WTC11 (cell line): Measurements from ENCODE around the gene PARVB.

Experiments
- CBFB ChIP-seq: sonication (generic); formaldehyde crosslinking; IDR thresholded peaks from 2 replicates; pipeline ENCODE4 v1.8.1; 2022; ENCODE audit warnings: mild to moderate bottlenecking, low read depth, missing genetic modification reagents
- CREM ChIP-seq: sonication (generic); formaldehyde crosslinking; IDR thresholded peaks from 2 replicates; pipeline ENCODE4 v1.8.1; 2022; ENCODE audit warnings: mild to moderate bottlenecking, missing genetic modification reagents, moderate library complexity
- JUN ChIP-seq: sonication (generic); formaldehyde crosslinking; IDR thresholded peaks from 2 replicates; pipeline ENCODE4 v1.8.0; 2023; ENCODE audit warnings: mild to moderate bottlenecking, missing genetic modification reagents
- KAT7 ChIP-seq: sonication (generic); formaldehyde crosslinking; IDR thresholded peaks from 2 replicates; pipeline ENCODE4 v1.8.1; 2023; ENCODE audit warnings: missing genetic modification reagents, mild to moderate bottlenecking, borderline replicate concordance
- ZNF121 ChIP-seq: sonication (generic); formaldehyde crosslinking; IDR thresholded peaks from 2 replicates; pipeline ENCODE4 v1.8.0; 2023; ENCODE audit warnings: missing genetic modification reagents
- TF ChIP-seq, protein P1 (sequence below): fragments of 200-600 bp; IDR thresholded peaks from 2 replicates; pipeline ENCODE4 v1.8.0; 2022; ENCODE audit warnings: antibody characterized with exemption

- TF ChIP-seq, protein P1, sequence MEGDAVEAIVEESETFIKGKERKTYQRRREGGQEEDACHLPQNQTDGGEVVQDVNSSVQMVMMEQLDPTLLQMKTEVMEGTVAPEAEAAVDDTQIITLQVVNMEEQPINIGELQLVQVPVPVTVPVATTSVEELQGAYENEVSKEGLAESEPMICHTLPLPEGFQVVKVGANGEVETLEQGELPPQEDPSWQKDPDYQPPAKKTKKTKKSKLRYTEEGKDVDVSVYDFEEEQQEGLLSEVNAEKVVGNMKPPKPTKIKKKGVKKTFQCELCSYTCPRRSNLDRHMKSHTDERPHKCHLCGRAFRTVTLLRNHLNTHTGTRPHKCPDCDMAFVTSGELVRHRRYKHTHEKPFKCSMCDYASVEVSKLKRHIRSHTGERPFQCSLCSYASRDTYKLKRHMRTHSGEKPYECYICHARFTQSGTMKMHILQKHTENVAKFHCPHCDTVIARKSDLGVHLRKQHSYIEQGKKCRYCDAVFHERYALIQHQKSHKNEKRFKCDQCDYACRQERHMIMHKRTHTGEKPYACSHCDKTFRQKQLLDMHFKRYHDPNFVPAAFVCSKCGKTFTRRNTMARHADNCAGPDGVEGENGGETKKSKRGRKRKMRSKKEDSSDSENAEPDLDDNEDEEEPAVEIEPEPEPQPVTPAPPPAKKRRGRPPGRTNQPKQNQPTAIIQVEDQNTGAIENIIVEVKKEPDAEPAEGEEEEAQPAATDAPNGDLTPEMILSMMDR, result no peak
- TF ChIP-seq ZNF121 (no peak), CBFB (no peak), JUN (CRISPR knock-in tag) (no peak), KAT7 (CRISPR knock-in tag) (no peak), CREM (CRISPR knock-in tag) (no peak)
Measured at GRCh38 chr22:43995798-43996169, 28.3 kb upstream of the PARVB start.
